ENCODE measurements around the gene PER3.

PER3 gene

DNA sequence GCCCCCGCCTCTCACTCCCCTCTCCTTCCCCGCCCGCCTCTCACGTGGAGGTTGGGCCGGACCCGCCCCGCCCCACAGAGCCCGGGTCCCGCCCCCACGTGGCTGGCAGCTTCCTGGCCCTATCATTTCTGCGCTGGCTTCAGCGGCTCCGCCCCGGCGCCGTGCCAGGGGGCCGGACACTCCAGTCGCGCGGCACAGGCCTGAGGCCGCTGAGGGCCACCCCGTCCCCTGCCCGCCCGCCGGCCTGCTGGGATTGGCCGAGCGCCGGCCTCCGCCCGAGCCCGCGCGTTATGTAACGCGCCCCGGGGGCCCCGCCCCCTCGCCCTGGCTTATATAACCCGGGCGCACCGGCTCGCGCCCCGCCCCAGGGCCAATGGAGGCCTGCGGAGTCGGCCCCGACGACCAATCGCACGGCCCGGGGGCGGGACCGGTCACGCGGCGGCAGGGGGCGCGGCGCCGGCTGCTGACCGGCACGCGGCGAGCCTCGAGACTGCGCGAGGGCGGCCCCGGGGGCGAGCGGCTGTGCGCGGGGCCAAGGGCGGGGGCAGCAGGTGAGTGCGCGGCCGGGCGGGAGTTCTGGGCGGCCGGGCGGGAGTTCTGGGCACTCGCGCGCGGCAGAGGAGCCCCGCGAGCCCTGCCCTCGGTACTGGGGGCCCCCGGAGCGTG lies at the start of gene PER3:
PER3 (plus strand) TSS at position 466 of the 666 bp plus-strand sequence. CDS start 587 bp downstream, outside the sequence.
- DNase-seq: peak; percentile 92 to 94

GRCh38 chr1:7738044-7738443 lies 46.0 kb upstream of the PER3 start:
- DNase-seq: no peak

DNA sequence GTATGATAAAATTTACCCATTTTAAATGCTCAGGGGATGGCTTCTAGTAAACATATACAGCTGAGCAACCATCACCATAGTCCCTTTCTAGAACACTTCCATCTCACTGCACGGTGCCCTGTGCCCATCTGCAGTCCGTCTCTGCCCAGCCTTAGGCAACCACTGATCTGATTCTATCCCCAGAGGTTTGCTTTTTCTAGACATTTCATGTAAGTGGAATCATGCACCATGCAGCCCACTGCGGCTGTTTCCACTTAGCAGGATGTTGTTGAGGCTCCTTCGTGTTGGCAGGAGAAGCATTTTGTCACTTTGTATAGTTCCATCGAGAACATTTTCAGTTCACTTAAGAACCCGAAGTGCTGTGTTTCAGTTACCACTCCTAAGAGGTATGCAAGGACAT lies 40.7 kb upstream of the PER3 start:
- DNase-seq: no peak

GRCh38 chr1:7744882-7745281 lies 39.2 kb upstream of the PER3 start:
- DNase-seq: no peak

DNA sequence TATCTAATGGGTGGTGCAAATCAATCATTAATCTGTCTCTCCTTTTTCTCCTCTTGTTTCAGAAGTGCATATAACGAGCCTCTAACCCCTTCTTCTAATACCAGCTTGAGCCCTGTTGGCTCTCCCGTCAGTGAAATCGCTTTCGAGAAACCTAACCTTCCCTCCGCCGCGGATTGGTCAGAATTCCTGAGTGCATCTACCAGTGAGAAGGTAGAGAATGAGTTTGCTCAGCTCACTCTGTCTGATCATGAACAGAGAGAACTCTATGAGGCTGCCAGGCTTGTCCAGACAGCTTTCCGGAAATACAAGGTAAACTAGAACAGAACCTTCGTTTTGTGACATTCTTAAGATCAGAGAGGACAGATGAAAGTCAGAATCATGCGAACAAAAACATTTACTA lies 38.3 kb upstream of the PER3 start:
- no peak for DNase-seq

GRCh38 chr1:7747605-7748004 lies 36.5 kb upstream of the PER3 start:
- no peak for DNase-seq

DNA sequence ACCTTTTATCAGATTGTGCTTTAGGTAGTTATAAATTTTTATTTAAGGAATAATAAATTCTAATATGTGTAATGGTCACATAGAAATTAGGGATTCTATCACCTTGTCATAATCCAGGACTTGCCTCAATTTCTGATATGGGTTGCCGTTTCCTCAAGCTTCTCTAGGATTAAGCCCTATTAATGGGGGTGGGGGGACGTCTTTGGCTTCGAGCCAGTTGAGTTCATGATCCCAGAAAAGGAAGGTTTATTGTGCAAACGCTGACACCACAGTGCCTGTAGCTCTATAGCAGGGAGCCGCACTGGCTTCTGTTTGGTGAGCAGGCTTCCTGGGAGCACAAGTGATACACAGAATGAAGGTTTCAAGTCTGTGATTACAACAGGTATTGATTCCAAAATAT lies 35.0 kb upstream of the PER3 start:
- no peak for DNase-seq

DNA sequence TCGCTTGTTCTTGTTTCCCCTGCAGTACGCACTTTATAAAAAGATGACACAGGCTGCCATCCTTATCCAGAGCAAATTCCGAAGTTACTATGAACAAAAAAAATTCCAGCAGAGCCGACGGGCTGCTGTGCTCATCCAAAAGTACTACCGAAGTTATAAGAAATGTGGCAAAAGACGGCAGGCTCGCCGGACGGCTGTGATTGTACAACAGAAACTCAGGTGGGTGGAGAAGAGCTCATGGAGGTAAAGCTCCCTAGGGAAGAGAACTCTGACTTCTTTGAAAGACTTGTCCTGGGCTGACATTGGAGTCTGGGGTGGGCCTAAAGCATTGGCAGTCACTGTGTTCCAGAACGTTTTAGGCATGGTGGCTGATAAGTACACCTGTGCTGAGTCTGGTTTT lies 32.9 kb upstream of the PER3 start:
- DNase-seq: no peak

- peak; percentile 76 to 89 for DNase-seq
These were observed 31.3 kb upstream of the PER3 start for GRCh38 chr1:7752512-7753417.

DNA sequence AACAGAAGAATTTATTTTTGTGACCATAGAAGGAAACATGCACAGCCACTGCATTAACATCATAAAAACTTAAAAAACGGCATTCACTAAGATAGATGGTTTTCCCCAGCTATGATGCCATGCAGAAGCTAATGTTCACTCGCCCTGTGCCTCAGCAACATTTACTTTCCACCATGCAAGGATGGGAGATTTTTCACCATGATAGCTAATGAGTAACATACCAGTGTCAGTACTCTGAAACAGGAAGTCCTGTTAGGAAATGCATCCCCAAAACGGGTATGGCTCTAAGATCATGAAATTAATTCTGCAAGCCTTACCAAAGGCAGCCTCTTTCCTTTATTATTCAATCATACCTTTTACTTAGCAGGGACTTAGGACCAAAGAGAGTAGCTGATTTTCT lies 30.4 kb upstream of the PER3 start:
- no peak for DNase-seq

GRCh38 chr1:7754234-7754633 lies 29.9 kb upstream of the PER3 start:
- no peak for DNase-seq

GRCh38 chr1:7755448-7755847 lies 28.6 kb upstream of the PER3 start:
- peak in 1 of 2 experiments; percentile 12 for DNase-seq

DNA sequence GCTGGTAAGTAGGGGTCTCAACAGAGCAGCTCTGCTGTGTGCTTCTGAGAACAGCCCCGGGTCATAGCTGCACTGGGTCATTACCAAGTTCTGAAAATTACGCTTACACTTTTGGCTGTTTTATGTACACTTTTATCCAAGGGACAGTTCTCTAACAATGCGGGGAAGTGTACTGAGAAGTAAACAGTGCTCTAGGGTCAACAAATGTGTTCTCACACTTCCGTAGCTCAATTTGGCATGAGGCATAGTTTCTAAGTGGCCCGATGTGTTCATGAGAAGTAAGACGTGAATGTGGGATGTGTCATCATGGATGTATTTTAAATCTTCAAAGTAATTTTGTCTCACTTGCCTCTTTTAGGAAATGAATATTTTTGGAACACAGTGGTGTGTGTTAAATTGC lies 23.8 kb upstream of the PER3 start:
- DNase-seq: no peak

GRCh38 chr1:7761103-7761502 lies 23.0 kb upstream of the PER3 start:
- DNase-seq: no peak

DNA sequence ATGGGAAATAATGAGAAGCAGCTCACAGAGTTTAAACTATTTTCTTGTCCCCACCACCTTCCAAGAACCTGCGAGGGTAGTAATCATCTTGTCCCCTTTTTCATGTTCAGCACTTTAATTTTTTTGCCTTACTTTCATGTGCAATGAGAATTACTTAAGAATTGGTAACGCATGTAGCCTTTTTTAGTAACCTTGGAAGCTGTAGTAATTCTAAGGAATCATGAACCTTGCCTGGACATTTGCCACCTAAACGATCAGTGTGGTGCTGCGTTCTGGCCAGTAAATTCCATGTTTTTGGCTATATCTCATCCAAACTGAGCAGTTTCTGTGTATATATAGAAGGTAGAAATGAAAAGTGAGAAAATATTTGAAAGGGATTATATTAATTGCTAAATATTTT lies 16.9 kb upstream of the PER3 start:
- no peak for DNase-seq

DNA sequence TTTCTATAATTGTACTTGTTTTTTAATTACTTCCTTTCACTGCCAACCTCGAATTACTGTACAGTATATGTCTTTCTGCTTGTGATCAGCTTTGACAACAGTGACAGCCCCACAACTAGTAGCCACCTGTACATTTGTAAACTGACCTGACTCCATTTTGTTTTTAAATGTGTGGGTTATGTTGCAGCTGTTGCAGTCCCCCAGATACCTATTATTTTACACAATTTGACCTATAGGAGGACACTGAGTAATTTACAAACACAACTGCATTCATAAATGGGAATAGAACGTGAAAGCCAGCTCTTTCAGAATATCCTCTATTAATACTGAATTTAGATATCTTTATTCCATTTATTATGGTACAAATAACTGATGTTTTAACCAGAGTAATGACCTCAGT lies 15.5 kb upstream of the PER3 start:
- DNase-seq: peak; percentile 17 to 77

GRCh38 chr1:7769673-7770412 lies 14.2 kb upstream of the PER3 start:
- DNase-seq: no peak

DNA sequence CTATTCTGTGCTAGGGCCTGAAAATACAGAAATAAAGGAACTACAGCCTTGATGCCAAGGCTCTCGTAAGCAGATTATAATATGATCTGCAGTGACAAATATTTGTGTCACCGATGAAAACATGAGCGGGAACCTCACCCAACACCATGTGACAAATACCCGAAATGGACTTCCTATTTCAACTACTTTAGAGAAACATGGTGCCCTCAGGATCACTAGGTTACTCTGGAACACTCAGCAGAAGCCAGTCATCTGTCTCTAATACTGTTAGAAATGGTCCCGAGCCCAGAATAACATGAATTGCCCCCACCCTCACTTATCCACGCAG lies 13.5 kb upstream of the PER3 start:
- DNase-seq: no peak

DNA sequence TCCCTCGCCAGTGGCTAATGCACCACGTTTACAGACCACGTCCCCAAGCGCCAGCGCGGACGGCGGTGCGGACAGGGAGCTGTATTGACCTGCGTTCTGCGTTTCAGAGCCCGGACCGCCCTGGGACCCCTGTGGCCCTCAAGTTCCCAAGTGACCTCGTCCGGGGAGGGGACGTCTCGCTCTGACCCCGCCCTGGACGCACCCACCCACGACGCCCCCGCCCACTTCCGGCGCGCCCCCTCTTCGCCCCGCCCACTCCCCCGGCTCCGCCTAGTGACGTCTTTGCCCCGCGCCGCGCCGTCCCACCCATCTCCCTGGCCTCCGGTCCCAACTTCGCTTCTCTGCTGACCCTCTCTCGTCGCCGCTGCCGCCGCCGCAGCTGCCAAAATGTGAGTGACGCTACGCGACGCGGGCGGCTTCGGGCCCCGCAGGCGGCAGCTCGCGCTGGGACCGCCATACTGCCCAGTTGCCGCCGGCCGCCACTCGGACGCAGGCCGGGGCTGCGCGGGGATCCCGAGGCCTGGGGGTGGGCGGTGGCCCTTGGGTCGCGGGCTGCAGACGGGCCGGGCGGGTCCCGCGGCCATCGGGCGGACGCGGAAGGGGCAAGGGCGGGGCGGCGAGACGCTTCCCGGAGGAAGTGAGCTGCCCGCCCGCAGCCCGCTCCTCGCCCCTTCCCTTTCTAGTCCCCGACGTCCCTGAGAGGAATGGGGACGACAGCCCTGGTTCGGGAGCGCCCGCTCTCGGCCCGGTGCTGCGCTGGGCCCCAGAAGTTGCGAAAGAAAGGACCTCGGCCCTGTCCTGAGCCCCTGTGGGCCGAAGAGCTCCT lies 12.9 kb upstream of the PER3 start, which contains the start of gene VAMP3:
VAMP3 (plus strand) TSS at position 300 of the 826 bp plus-strand sequence; CDS start at position 388, 88 bp downstream.
- DNase-seq: peak; percentile 36 to 59

GRCh38 chr1:7771823-7772299 lies 12.2 kb upstream of the PER3 start:
- DNase-seq: no peak

DNA sequence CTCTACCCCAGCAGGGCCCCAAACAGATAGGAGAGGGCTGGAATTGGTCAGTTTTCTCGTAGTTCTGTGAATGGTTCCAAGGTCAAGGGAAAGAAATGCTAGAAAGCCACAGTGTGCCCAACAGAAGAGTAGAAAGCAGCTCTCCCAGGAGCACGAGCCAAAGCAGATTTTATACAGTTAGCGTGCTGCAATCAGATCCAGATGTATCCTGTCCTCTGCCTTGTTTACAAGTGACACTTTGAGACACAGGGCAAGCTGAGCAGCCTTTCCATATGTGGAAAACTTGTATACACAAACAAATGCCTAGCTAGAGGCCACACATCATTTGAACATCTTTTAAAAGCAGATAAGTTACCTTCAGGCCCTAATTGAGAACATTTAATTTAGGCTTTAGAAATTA lies 6.5 kb upstream of the PER3 start:
- no peak for DNase-seq

DNA sequence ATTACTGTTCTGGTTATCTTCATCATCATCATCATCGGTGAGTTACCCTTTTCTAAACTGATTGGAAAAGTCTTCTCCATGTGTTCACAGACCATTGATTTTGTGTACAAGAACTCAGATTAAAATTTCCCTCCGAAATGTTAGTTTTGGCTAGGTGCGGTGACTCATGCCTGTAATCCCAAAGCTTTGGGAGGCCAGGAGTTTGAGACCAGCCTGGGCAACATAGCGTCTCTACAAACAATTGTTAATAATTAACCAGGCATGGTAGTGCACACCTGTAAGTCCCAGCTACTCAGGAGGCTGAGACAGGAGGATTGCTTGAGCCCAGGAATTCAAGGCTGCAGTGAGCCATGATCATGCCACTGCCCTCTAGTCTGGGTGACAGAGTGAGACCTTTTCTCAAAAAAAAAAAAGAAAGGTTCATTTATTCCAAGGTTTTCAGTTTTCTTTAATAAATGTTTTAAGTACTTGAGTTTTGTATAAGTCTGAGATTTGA lies 5.9 kb upstream of the PER3 start:
- no peak for DNase-seq
